GM15510 (cell line): ENCODE measurements around the gene RASAL3.

Experiments
- POLR2A ChIP-seq: IDR thresholded peaks from 3 replicates; pipeline ENCODE4 v1.6.1; 2011; ENCODE audit warnings: borderline replicate concordance; ENCODE audit not compliant: insufficient read length; ENCODE audit errors: extremely low read depth

Gene RASAL3

DNA sequence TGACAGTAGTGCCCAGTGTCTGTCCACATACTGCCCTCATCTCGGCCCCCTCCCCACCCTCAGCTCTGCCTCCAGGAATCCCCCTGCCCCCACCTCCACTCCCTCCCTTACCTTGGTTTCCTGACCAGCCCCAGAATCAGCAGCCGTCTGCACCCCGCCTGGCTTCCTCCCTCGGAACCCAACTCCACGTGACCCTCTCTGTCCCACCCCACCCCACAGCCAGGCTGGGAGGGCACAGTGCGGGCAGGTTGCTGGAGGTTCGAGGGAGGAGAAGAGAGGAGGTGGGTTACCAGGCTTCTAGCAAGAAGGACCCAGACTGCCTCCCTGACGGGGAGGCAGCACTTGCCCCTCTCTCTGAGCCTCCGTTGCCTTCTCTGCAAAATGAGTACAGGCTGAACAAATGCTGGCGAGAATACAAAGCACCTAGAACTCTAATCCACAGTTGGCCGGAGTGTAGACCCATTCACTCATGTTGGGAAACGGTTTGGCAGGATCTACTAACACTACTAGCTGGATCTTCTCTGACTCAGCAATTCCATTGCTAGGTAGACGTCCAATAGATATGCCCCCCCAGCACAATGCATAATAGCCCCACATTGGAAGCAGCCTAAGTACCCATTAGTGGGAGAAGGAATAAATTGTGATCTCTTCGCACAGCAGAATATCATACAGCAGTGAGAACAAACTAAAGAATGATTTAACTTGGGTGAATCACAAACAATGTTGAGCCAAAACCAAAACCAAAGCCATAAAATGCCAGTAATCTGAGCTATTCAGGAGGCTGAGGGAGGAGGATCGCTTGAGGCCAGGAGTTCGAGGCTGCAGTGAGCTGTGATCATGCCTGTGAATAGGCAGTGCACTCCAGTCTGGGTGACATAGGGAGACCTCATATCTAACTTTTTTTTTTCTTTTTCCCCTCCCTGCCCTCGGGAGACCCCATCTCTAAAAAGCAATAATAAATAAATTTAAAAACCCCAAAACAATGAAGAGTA, at the start of gene RASAL3:
Gene RASAL3 (minus strand): TSS at position 151 of the 992 bp plus-strand sequence. CDS start 186 bp downstream, outside the sequence.
- TF ChIP-seq POLR2A = peak; percentile 70

DNA sequence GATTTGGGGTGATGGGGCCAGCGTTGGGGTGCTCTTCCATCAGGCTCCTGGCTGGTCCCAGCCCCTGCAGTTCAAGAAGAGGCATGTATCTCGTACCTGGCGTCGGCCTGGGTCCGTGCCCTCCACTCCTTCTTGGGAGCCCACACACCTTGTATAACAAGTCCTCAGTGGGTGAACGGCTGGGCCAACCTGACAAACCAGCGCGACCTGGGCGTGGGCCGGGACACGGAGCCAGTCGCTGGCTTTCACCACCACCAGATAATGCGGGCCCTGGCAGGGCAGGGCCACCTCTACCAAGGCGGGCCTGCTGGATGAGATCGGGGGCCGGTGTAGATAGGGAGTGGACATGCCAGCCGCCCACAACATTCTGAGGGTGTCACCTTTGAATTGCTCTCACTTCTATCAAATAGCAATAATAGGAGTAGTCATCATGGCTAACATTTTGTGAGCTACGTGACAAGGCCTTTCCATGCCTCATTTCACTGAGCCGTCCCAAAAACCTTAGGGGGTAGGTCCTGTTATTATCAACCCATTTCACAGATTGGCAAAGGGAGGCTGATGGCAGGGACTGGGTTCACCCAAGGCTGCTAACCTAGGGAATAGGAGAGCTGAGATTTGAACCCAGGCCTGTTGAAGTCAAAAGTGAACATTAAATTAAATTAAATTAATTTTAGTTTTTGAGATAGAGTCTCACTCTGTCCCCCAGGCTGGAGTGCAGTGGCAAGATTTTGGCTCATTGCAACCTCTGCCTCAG, 47.5 kb upstream of the RASAL3 start:
- TF ChIP-seq POLR2A = no peak

DNA sequence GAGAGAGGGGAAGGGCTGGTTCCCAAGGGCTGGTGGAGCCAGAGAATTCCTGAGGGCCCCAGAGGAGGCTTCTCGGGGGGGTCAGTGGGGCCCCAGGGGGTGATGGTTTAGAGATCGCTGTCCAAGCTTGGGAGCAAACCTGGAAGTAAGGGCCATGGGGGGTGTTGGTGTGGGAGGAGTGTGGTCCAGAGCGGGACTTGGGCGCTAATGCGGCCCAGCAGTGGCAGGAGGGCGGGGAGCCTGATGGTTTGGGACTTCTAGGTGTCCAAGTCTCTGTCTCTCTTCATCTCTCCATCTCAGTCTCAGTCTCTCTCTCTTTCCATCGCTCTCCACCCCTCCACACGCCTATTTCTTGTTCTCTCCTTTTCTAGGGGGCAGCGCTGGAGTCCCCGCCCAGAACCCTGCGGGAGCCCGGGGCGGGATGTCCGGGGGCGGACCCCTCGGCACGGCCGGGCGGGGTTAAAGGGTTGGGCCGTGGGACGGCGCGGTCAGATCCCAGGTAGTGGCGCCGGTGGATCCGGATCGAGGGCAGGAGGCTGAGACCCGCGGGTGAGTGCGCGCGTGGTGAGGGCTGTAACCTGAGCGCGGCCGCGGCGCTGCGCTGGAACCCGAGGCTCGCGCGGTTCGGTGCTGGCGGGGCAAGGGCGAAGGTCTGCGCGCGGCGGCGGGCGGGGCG, 43.8 kb upstream of the RASAL3 start, which contains the start of gene CYP4F22:
Gene CYP4F22 (plus strand): TSS at position 491 of the 676 bp plus-strand sequence. CDS start 16,812 bp downstream, outside the sequence.
- TF ChIP-seq POLR2A = no peak

DNA sequence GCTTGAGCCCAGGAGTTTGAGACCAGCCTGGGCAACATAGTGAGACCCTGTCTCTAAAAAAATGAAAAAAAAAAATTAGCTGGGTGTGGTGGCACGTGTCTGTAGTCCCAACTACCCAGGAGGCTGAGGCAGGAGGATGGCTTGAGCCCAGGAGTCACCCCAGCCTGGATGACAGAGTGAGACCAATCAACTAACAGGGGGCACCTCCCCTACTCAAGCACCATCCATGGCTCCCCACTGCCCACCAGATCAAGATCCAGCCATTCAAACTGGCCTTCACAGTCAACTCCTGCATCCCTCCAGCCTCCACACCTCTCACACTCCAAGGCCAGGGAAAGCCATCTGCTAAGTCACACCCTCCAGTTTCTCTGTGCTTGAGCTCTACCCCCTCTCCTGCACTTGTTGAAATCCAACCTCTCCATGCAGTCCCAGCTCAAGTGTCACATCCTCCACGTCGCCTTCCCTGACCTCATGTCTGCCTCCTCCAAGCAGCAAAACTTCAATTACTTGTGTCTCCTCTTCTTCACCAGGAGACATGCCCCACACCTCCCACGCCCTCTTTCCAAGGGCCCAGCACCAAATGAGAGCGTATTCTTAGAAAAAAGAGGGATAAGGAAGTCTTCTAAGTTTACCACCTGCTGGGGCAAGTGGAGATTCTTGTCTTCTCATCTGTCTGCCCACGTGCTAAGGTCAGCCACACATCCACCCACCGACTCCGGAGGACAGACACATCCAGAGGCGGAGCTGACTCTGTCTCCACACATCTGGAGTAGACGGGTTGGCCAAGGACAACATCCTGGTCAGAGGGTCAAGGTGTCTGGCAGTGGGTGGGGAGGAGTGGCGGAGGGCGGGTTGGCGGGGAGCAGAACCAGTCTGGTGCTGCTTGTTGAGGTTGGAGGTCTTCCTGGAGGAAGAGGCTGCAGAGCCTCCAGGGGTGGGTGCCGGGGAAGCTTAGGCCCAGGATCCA, 43.0 kb upstream of the RASAL3 start:
- no peak for TF ChIP-seq POLR2A

DNA sequence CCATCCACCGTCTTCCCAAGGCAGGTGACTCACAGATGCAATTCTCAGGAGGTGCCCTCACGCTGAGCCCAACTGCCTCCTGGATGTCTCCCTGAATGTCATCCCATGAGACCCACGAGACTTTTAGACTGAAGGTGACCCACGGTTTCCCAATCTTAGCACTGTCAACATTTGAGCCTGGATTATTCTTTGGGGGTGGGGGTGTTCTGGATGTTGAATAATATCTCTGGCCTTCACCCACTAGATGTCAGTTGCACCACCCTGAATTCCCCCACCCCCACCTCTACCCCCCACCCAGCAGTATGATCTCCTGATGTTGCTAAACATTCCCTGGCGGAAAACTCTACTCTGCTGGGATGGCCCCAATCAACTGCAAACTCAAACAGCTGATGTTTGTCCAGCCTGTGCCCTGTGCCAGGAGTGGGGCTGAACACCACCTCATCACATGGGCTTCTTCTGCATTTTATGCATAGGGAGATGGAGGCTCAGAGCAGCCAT, 41.8 kb upstream of the RASAL3 start:
- no peak for TF ChIP-seq POLR2A

DNA sequence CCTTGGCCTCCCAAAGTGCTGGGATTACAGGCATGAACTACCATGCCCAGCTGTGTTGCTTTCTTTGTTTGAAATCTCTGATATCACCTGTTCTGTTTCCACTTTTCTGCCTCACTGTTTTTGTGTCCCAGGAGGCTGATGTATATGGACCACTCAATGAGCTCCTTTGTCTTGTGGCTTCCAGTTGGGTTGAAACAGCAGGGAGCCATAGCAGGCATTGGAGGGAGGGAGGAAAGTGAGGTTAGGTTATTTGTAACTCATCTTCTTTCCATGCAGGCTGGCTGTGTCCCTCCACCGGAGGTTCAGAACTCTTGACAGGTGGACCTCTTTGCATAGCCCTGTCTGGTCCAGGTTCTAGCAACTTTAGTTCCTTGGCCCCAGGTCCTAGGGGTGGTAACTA, 37.9 kb upstream of the RASAL3 start:
- TF ChIP-seq POLR2A = no peak

DNA sequence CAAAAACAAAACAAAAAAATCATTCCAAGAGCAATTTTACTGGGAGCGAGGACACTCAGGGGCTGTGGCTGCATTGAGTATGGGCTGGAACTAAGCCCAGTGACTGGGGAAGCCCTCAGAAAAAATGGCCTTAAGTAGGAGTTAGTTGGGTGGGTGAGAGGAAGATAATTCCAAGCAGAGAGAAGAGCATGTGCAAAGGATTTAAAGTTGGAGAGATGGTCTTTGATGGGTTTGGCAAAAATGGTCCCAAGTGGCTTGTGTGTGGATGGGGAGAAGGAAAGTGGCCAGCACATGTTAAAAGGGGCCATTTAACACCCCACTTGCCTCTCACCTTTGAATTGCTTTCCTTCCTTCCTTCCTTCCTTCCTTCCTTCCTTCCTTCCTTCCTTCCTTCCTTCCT, 37.3 kb upstream of the RASAL3 start:
- TF ChIP-seq POLR2A = no peak

DNA sequence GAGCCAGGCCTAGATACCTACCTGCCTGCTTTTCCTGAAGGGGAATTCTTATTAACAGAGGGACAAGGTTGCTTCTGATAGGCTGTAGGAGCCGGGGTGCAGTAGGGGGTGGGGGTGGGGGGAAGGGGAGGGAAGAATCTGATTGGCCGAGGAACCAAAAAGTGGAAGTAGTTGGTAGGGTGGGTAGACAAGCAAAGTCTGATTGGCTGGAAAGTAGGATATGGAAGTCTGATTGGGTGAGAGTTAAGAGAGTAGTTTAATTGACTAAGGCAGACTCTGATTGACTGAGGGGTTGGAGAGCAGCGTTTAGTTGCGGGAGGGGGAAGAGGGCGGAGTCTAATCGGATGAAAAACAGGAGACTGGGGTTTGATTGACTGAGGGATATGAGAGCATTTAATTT, 34.6 kb upstream of the RASAL3 start:
- TF ChIP-seq POLR2A = no peak

DNA sequence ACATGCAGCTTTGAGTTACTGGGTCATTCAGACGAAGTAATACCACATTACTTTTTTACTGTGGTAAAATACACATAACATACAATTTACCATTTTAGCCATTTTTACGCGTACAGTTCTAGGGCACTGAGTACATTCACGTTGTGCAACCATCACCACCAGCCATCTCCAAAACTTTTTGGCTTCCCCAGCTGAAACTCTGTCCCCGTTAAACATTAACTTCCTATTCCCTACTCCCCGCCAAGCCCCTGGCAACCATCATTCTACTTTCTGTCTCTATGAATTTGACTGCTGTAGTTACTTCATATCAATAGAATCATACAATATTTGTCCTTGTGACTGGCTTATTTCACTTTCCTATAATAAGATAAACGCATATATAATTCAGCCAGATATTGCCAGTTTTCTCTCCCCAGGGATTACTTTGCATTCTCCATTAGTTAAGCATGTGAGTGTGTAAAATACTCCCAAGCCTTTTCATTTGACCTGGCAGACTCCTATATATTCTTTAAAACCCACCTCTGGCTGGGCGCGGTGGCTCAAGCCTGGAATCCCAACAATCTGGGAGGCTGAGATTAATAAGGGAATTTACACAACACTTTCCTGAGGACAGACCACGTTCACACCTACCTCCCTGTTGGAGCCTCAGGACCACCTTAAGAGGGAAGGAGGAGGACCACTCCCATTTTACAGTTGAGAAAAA, 34.0 kb upstream of the RASAL3 start:
- no peak for TF ChIP-seq POLR2A

DNA sequence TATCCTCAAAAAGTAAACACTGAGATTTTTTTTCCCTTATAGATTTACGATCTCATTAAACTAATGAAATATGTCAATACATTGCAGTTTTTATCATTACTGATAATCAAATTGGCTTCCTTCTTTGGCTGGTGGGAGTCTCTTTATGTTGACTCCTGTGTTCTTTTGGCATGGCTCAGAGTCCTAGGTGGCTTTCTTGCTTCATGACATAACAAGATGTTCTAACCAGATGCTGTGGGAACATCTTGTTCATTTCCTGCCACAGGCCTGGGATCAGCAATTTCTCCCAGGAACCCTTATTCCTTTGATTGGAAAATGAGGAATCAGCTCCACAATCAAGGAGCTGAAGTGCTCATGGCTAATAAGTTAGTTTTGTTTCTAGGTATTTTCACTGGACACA, 30.8 kb upstream of the RASAL3 start:
- TF ChIP-seq POLR2A = no peak

DNA sequence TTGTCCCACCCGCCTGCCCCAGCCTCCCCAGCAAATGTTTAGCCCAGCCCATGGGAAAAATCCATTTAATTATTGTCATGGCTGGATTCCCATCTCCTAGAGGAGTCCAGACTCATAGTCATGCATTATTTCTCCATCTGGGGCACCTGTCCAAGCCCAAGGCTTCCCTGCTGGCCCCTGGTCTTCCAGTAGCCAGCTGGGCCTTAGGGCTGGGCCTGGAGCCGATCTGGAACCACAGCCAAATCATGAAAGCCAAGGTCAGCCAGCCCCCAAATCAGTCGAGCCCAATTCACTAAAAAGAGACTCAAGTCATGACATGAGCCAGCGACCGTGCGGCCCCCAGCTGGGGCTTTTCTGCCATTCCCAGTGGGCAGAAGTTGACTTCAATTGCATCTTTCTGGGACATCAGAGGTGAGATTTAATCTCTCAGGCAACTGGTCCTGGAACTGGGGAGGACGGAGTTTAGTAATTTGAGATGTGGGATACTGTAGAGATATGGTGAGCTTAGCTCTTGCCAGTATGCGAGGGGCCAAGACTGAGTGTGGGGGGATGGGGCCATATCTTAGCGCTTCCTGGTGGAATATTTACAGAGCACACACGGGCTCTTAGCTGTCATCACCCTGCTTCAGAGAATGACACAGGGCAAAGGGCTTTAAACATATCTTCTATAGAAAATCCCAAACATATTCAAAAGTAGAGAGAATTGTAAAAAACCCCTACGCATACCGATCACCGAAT, 24.3 kb upstream of the RASAL3 start:
- no peak for TF ChIP-seq POLR2A

DNA sequence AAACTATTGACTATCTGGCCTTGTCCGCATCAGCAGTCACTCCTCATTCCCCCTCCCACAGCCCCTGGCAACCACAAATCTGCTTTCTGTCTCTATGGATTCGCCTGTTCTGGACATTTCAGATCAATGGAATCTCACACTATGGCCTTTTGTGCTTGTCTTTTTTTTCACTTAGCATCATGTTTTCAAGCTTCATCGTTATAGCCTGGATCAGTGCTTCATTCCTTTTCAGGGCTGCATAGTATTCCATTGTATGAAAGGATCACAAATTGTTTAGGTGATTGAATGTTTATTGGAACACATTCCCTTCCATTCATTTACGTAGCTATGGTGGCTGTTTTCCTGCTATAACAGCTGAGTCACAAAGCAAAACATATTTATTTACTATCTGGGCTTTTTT, 22.7 kb upstream of the RASAL3 start:
- no peak for TF ChIP-seq POLR2A
